Thyroid gland (tissue), 4 donors: Measurements from ENCODE around the gene ESPN.

Experiments
- CTCF ChIP-seq, 6 experiments: fragments of 200-600 bp in 3 of 6; fragments of 450-650 bp in 3 of 6; sonication (generic) in 3 of 6; IDR thresholded peaks; one replicate each; pipeline ENCODE4 v1.5.1; 2016 to 2019; ENCODE audit warnings: antibody characterized with exemption in 6 of 6, mild to moderate bottlenecking in 2 of 6, inconsistent platforms in 1 of 6, moderate library complexity in 1 of 6
- POLR2A ChIP-seq, 2 donors: fragments of 450-650 bp; IDR thresholded peaks; one replicate each; pipeline ENCODE4 v1.6.1; 2017; ENCODE audit warnings: antibody characterized with exemption in 2 of 2, mild to moderate bottlenecking in 2 of 2, moderate library complexity in 1 of 2

- TF ChIP-seq POLR2A (IDR thresholded peaks at IDR 0.05) (no peak), CTCF (IDR thresholded peaks at IDR 0.05) (no peak)
These were observed 1.8 kb downstream of the ESPN start for GRCh38 chr1:6426277-6426971.
